Stimulated activated naive B cell treated with anti-CD40 and anti-IgM and Interleukin-4, amounts not matched to agents 10 μg/mL and 1 μg/mL and 100 μg/mL, for 72 hours (primary cell): ENCODE data around the gene TBC1D25.
A peak's percentile ranks its signal among the peaks of the same experiment; 100 is the strongest.
"Not testable (repeated sequence)": the region's sequence is repeated elsewhere in the genome, so short reads cannot be mapped to it uniquely, and the experiment has no call there.

ENCODE experiments used
- ATAC-seq, 2 donors: fragments of 150-1000 bp; cut with Tn5 transposase; replicated peaks; 2 replicates each; pipeline ENCODE4 v1.10.0; 2021; ENCODE audit warnings: moderate library complexity in 1 of 2
- DNase-seq: peaks from one replicate; pipeline ENCODE4 v3.0.0; 2021
- H3K27ac Mint-ChIP-seq: one replicate; pipeline ENCODE4 v1.8.0; 2022; ENCODE audit warnings: mild to moderate bottlenecking, mixed read lengths
- H3K27me3 Mint-ChIP-seq, 2 donors: one replicate each; pipeline ENCODE4 v1.8.0; 2022; ENCODE audit warnings: mixed read lengths in 2 of 2
- H3K36me3 Mint-ChIP-seq, 2 donors: one replicate each; pipeline ENCODE4 v1.8.0; 2022; ENCODE audit warnings: mixed read lengths in 2 of 2, mild to moderate bottlenecking in 1 of 2
- H3K4me1 Mint-ChIP-seq, 2 donors: one replicate each; pipeline ENCODE4 v1.8.0; 2022; ENCODE audit warnings: mixed read lengths in 2 of 2, mild to moderate bottlenecking in 1 of 2
- H3K4me3 Mint-ChIP-seq, 2 donors: one replicate each; pipeline ENCODE4 v1.8.0; 2022; ENCODE audit warnings: mild to moderate bottlenecking in 2 of 2, mixed read lengths in 2 of 2, moderate library complexity in 1 of 2
- H3K9me3 Mint-ChIP-seq, 2 donors: one replicate each; pipeline ENCODE4 v1.8.0; 2022; ENCODE audit warnings: mixed read lengths in 2 of 2, mild to moderate bottlenecking in 1 of 2

The TBC1D25 gene

DNA sequence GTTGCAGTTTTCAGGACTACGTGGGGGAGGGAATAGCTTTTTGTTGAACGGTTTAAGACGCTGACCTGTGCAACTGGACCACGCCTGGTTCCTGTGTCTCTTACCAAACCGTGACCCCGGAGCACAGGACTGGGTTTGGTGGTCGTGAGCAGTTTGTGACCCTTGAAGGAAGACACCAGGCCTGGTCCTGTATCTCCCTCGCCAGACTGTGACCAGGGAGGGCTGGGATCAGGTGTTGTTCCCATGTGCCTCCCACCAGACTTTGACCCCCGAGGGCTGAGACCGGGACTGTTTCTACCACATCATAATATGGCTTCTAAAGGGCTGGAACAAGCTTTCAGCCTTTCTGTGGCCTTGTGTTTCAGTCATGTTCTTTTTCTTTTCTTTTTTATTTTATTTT lies 17.2 kb upstream of the TBC1D25 start:
- peak overlapping the region; percentile 84 to 87 for H3K4me3 Mint-ChIP-seq
- peaks cover 10 to 14% of the 10 kb centered on the region in 2 donors for H3K36me3 Mint-ChIP-seq
- peaks cover 9 to 17% of the 10 kb centered on the region in 2 donors for H3K4me1 Mint-ChIP-seq
- peak overlapping the region; percentile 80 for H3K27ac Mint-ChIP-seq
- peaks cover 0 to 8% of the 10 kb centered on the region in 2 donors for H3K9me3 Mint-ChIP-seq
- H3K27me3 Mint-ChIP-seq, result no peaks in the 10 kb centered on the region
- DNase-seq (no peak), ATAC-seq (no peak)

GRCh38 chrX:48523682-48524081 lies 15.8 kb upstream of the TBC1D25 start:
- H3K4me3 Mint-ChIP-seq, result peak overlapping the region; percentile 68 to 71
- ATAC-seq, result no peak
- peaks cover 9 to 17% of the 10 kb centered on the region in 2 donors for H3K4me1 Mint-ChIP-seq
- H3K9me3 Mint-ChIP-seq, result peaks cover 0 to 8% of the 10 kb centered on the region in 2 donors
- H3K27ac Mint-ChIP-seq, result peak overlapping the region; percentile 57
- H3K36me3 Mint-ChIP-seq, result peaks cover 17 to 20% of the 10 kb centered on the region in 2 donors
- H3K27me3 Mint-ChIP-seq, result no peaks in the 10 kb centered on the region
- DNase-seq, result no peak

- not testable (repeated sequence) for ATAC-seq, DNase-seq, H3K4me1 Mint-ChIP-seq, H3K27me3 Mint-ChIP-seq, H3K27ac Mint-ChIP-seq, H3K4me3 Mint-ChIP-seq, H3K9me3 Mint-ChIP-seq
- H3K36me3 Mint-ChIP-seq, result peaks cover 18 to 19% of the 10 kb centered on the region in 2 donors
Measured at GRCh38 chrX:48525853-48526252, 13.7 kb upstream of the TBC1D25 start.

DNA sequence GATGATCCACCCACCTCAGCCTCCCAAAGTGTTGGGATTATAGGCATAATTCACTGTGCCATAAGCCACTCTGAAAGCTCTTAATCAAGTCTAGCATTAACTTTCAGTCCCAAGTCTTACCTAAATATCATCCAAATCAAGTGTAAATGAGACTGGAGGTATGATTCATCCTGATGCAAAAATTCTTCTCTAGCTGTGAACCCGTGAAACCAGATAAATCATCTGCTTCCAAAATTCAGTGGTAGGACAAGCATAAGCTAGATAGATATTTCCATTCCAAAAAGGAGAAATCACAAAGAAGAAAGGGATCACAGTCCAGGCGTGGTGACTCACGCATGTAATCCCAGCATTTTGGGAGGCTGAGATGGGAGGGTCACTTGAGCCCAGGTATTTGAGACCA lies 8.8 kb upstream of the TBC1D25 start:
- H3K27ac Mint-ChIP-seq, result no peak overlapping the region
- no peaks in the 10 kb centered on the region for H3K4me1 Mint-ChIP-seq
- no peaks in the 10 kb centered on the region for H3K9me3 Mint-ChIP-seq
- DNase-seq, result no peak
- no peak overlapping the region for H3K4me3 Mint-ChIP-seq
- no peak for ATAC-seq
- H3K36me3 Mint-ChIP-seq, result peaks cover 13 to 19% of the 10 kb centered on the region in 2 donors
- H3K27me3 Mint-ChIP-seq, result no peaks in the 10 kb centered on the region

DNA sequence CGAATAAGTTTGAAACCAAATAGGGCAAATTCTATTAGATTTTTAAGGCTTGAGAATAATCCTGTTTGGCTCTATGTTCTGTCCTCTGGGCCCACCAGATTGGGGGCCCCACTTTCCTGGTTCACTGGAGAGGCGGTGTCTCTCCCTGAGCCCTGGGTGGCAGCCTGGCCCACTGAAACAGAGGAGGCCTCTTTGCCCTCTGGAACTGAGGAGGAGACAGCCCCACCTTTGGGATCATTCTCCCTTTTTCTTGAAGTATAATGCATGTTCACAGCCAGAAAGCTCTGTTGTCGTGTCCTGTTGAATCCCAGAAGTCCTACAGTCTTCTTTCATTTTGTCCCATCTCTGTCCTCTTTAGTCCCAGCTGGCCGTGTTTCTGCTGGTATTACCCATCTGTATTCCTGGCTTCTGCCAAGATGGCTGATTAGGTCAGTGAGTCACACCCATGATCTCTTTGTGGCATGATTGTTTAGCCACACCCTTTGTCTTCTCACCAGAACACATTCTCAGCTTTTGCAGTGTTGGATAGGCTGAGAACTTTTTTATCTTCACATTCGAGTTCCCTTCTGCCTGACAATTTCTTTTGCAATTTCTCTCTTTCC lies 8.1 kb upstream of the TBC1D25 start:
- Mint-ChIP-seq H3K36me3 (peaks cover 12 to 18% of the 10 kb centered on the region in 2 donors), H3K4me3 (no peak overlapping the region), H3K4me1 (no peaks in the 10 kb centered on the region), H3K27ac (no peak overlapping the region), H3K27me3 (no peaks in the 10 kb centered on the region), H3K9me3 (no peaks in the 10 kb centered on the region)
- DNase-seq (no peak), ATAC-seq (no peak)

DNA sequence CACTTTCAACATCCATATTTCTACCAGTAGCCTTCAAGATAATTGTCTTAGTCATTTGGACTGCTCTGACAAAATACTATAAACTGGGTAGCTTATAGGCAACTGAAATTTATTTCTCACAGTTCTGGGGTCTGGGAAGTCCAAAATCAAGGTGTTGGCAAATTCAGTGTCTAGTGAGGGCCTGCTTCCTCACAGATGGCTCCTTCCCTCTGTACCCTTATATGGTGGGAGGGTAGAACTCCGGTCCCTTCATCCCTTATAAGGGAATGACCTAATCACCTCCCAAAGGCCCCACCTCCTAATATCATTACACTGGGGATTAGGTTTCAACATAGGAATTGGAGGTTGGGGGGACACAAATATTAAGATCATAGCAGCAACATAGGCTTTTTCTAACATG lies 7.4 kb upstream of the TBC1D25 start:
- Mint-ChIP-seq H3K27ac (no peak overlapping the region), H3K4me1 (no peaks in the 10 kb centered on the region), H3K9me3 (no peaks in the 10 kb centered on the region), H3K27me3 (no peaks in the 10 kb centered on the region), H3K36me3 (peaks cover 8 to 14% of the 10 kb centered on the region in 2 donors), H3K4me3 (no peak overlapping the region)
- ATAC-seq (no peak), DNase-seq (no peak)

- Mint-ChIP-seq H3K4me1 (no peaks in the 10 kb centered on the region), H3K27ac (no peak overlapping the region), H3K27me3 (no peaks in the 10 kb centered on the region), H3K4me3 (no peak overlapping the region), H3K9me3 (no peaks in the 10 kb centered on the region), H3K36me3 (peaks cover 8 to 12% of the 10 kb centered on the region in 2 donors)
- no peak for ATAC-seq
- DNase-seq, result no peak
Measured at GRCh38 chrX:48533165-48533564, 6.3 kb upstream of the TBC1D25 start.

DNA sequence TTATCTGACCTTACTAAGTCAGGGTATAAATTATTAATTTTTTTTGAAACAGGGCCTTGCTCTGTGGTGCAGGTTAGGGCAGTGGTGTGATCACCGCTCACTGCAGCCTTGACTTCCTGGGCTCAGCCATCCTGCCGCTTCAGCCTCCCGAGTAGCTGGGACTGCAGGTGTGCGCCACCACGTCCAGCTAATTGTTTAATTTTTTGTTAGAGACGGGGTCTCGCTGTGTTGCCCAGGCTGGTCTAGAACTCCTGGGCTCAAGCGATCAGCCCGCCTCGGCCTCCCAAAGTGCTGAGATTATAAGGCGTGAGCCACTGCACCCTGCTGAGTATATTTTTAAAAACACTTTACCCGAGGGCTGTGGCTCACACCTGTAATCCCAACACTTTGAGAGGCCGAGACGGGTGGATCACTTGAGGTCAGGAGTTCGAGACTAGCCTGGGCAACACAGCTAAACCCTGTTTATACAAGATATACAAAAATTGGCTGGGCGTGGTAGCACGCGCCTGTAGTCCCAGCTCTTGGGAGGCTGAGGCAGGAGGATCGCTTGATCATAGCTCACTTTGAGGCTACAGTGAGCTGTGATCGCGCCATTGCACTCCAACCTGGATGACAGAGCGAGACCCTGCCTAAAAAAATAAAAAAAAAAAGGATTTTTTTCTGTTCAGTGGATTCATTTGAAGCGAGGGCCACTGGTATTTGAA lies 721 bp upstream of the TBC1D25 start:
- DNase-seq (no peak), ATAC-seq (no peak)
- Mint-ChIP-seq H3K27ac (peak overlapping the region; percentile 95), H3K27me3 (no peaks in the 10 kb centered on the region), H3K4me3 (peak overlapping the region; percentile 83 to 90), H3K4me1 (peaks cover 12 to 20% of the 10 kb centered on the region in 2 donors), H3K36me3 (peaks cover 4 to 9% of the 10 kb centered on the region in 2 donors), H3K9me3 (no peaks in the 10 kb centered on the region)

DNA sequence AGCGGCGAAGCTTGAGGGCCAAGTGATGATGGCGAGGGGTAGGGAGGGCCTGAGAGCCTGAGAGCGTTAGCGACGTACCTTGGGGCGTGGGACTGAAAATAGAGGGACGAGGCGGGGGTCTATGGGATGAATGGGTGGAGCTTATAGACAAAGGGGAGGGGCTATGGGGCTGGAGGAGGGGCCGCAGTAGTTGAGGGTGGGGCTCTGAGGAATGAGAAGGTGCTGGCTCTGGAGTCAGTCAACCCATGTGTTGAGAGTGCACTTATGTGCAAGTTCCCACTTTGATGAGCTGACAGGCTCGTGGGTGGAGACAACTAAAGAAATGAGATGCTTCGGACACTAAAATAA lies 488 bp downstream of the TBC1D25 start:
- Mint-ChIP-seq H3K27ac (peak overlapping the region; percentile 95), H3K36me3 (peaks cover 8 to 9% of the 10 kb centered on the region in 2 donors), H3K9me3 (no peaks in the 10 kb centered on the region), H3K4me3 (peak overlapping the region; percentile 83 to 90), H3K27me3 (no peaks in the 10 kb centered on the region), H3K4me1 (peaks cover 12 to 20% of the 10 kb centered on the region in 2 donors)
- peak; percentile 64 to 71 for ATAC-seq
- no peak for DNase-seq

- no peaks in the 10 kb centered on the region for H3K27me3 Mint-ChIP-seq
- H3K4me1 Mint-ChIP-seq, result peaks cover 12 to 20% of the 10 kb centered on the region in 2 donors
- no peaks in the 10 kb centered on the region for H3K9me3 Mint-ChIP-seq
- H3K36me3 Mint-ChIP-seq, result peaks cover 8 to 11% of the 10 kb centered on the region in 2 donors
- peak overlapping the region; percentile 95 for H3K27ac Mint-ChIP-seq
- ATAC-seq (no peak), DNase-seq (no peak)
- peak overlapping the region; percentile 83 to 90 for H3K4me3 Mint-ChIP-seq
Measured at GRCh38 chrX:48540480-48540879, 966 bp downstream of the TBC1D25 start.

DNA sequence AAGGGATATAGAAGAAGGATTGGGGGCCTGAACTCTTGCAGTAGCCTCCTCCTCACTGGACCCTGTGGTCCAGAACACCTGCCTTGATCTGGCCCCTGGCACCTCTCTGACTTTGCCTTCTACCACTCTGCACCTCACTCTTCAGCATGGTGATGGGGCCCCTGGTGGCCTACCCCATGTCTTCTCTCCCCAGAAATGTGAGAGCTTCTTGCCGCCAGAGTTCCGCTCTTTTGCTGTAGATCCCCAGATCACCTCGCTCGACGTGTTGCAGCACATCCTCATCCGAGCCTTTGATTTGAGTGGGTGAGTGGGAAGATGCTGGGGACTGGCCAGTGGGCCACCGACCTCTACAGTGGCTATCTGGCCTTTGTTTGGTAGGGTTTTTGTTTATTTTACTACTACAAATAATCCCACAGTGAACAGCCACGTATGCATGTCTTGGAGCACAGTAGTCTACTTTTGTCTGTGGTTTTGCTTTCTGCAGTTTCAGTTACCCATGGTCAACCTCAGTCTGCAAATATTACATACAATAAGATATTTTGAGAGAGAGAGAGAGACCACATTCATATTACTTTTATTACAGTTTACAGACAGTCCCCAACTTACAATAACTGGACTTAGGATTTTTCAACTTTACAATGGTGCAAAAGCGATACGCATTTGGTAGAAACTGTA lies 1.8 kb downstream of the TBC1D25 start:
- Mint-ChIP-seq H3K27me3 (no peaks in the 10 kb centered on the region), H3K27ac (peak overlapping the region; percentile 73), H3K9me3 (no peaks in the 10 kb centered on the region), H3K36me3 (peaks cover 8 to 11% of the 10 kb centered on the region in 2 donors), H3K4me3 (peak overlapping the region; percentile 49 to 90), H3K4me1 (peaks cover 12 to 20% of the 10 kb centered on the region in 2 donors)
- no peak for ATAC-seq
- no peak for DNase-seq

DNA sequence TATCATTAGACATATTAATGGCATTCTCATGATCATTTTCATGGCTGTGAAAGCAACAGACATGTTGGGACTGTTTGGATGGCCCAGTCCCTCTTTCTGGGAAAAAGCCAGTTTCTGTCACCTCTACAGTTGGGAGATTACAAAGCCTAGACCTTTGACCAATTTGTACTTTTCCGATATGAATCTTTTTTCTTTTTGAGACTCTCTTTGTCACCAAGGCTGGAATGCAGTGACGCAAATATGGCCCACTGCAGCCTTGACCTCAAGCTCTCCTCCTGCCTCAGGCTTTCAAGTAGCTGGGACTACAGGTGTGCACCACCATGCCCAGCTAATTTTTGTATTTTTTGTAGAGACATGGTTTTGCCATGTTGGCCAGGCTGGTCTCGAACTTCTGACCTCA lies 9.4 kb downstream of the TBC1D25 start:
- DNase-seq (no peak), ATAC-seq (no peak)
- no peaks in the 10 kb centered on the region for H3K4me1 Mint-ChIP-seq
- H3K27ac Mint-ChIP-seq, result peak overlapping the region; percentile 47
- no peak overlapping the region for H3K4me3 Mint-ChIP-seq
- peaks cover 11 to 12% of the 10 kb centered on the region in 2 donors for H3K36me3 Mint-ChIP-seq
- no peaks in the 10 kb centered on the region for H3K27me3 Mint-ChIP-seq
- H3K9me3 Mint-ChIP-seq, result no peaks in the 10 kb centered on the region

GRCh38 chrX:48555731-48556325 lies 16.3 kb downstream of the TBC1D25 start:
- peaks cover 15 to 25% of the 10 kb centered on the region in 2 donors for H3K36me3 Mint-ChIP-seq
- H3K27me3 Mint-ChIP-seq, result not testable (repeated sequence)

DNA sequence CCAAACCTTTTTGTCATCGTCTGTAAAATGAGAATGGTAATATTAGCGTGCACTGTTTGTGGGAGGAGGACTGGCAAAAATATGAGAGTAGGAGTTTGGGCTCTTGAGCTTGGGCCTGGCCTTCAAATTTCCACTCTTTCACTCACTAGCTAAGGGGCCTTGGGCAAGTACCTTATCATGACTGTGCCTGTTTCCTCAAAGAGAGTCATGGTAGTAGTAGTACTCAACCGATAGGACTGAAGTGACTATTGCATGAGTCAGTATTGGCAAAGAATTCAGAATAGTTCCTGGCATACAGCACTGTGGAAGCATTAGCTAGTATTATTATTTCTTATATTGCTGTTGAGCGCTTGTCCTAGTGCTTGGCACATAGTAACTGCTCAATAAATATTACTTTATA lies 18.8 kb downstream of the TBC1D25 start:
- H3K27me3 Mint-ChIP-seq, result no peaks in the 10 kb centered on the region
- DNase-seq (no peak), ATAC-seq (peak in 1 of 2 donors; percentile 47)
- peaks cover 14 to 28% of the 10 kb centered on the region in 2 donors for H3K36me3 Mint-ChIP-seq
- H3K9me3 Mint-ChIP-seq, result no peaks in the 10 kb centered on the region
- no peak overlapping the region for H3K27ac Mint-ChIP-seq
- H3K4me3 Mint-ChIP-seq, result no peak overlapping the region
- H3K4me1 Mint-ChIP-seq, result peaks cover 0 to 2% of the 10 kb centered on the region in 2 donors

More at GRCh38 chrX:48555731-48556325, 16.3 kb downstream of the TBC1D25 start:
- H3K4me3 Mint-ChIP-seq, ATAC-seq, DNase-seq, H3K27ac Mint-ChIP-seq, H3K4me1 Mint-ChIP-seq, H3K9me3 Mint-ChIP-seq: not testable (repeated sequence)
